NT2/D1 (cell line): ENCODE results near the gene WDR36.

ENCODE experiments used
- YY1 ChIP-seq: IDR thresholded peaks from 2 replicates; pipeline ENCODE4 v1.6.1; 2011; ENCODE audit not compliant: insufficient read length, insufficient read depth
- ZNF274 ChIP-seq: IDR thresholded peaks from 2 replicates; pipeline ENCODE4 v1.6.1; 2011; ENCODE audit warnings: mild to moderate bottlenecking, low read depth, low read length

DNA sequence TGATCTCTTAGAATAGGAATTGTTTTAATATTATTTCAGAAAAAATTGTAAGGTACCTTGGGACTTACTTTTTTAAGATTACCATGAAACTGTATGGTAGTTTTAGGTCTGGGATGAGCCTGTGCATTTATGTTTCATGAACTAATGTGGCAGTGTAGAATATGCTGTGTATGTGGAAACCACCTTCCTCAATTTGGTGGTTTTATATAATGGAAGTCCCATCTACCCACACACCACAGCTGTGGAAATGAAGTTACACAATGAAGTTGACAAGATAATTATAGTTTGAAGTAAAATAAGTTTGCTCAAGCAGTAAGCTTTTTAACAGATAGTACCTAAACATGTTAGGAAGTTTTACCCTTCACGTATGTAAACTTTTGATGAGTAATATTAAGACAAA is 24.4 kb downstream of the WDR36 start:
- TF ChIP-seq YY1, result no peak
- TF ChIP-seq ZNF274, result no peak
